ENCODE results near the gene ARMC10.

ARMC10 gene

GRCh38 chr7:103080923-103081322 is 6.0 kb downstream of the ARMC10 start:
- TF ChIP-seq REST (IDR thresholded peaks at IDR 0.05; ENCODE audit: low read depth): no peak
- no peak for TF ChIP-seq RAD21 (IDR thresholded peaks at IDR 0.05; ENCODE audit: low read depth)
- no peak for TF ChIP-seq TEAD4 (IDR thresholded peaks at IDR 0.05)
- TF ChIP-seq ZBTB7A (IDR thresholded peaks at IDR 0.05; ENCODE audit: low read depth): no peak
- TF ChIP-seq EGR1 (IDR thresholded peaks at IDR 0.05): no peak
- no peak for TF ChIP-seq NFIC (IDR thresholded peaks at IDR 0.05)
- no peak for TF ChIP-seq USF1 (IDR thresholded peaks at IDR 0.05)
- TF ChIP-seq TCF12 (IDR thresholded peaks at IDR 0.05; ENCODE audit: low read depth): no peak
- TF ChIP-seq TAF1 (IDR thresholded peaks at IDR 0.05; ENCODE audit: low read depth): no peak
- TF ChIP-seq FOXM1 (IDR thresholded peaks at IDR 0.05; ENCODE audit: borderline replicate concordance, low read depth): no peak
- no peak for TF ChIP-seq EP300 (IDR thresholded peaks at IDR 0.05; ENCODE audit: borderline replicate concordance)
- no peak for TF ChIP-seq CEBPB (IDR thresholded peaks at IDR 0.05)
- TF ChIP-seq YY1 (IDR thresholded peaks at IDR 0.05; ENCODE audit: low read depth): no peak
- TF ChIP-seq MAX (IDR thresholded peaks at IDR 0.05): no peak
- TF ChIP-seq CREB1 (IDR thresholded peaks at IDR 0.05; ENCODE audit: low read depth): no peak

GRCh38 chr7:103082497-103082896 is 7.6 kb downstream of the ARMC10 start:
- TF ChIP-seq YY1 (IDR thresholded peaks at IDR 0.05; ENCODE audit: low read depth) (no peak), EP300 (IDR thresholded peaks at IDR 0.05; ENCODE audit: borderline replicate concordance) (no peak), TEAD4 (IDR thresholded peaks at IDR 0.05) (no peak), USF1 (IDR thresholded peaks at IDR 0.05) (no peak), REST (IDR thresholded peaks at IDR 0.05; ENCODE audit: low read depth) (no peak), NFIC (IDR thresholded peaks at IDR 0.05) (no peak), TAF1 (IDR thresholded peaks at IDR 0.05; ENCODE audit: low read depth) (no peak), MAX (IDR thresholded peaks at IDR 0.05) (no peak), FOXM1 (IDR thresholded peaks at IDR 0.05; ENCODE audit: borderline replicate concordance, low read depth) (no peak), CEBPB (IDR thresholded peaks at IDR 0.05) (no peak)

GRCh38 chr7:103083210-103083609 is 8.3 kb downstream of the ARMC10 start:
- TF ChIP-seq EGR1 (IDR thresholded peaks at IDR 0.05) (no peak), NFIC (IDR thresholded peaks at IDR 0.05) (no peak), MAX (IDR thresholded peaks at IDR 0.05) (no peak)

GRCh38 chr7:103093429-103093828 is 18.5 kb downstream of the ARMC10 start:
- TF ChIP-seq MAX (IDR thresholded peaks at IDR 0.05) (no peak), TEAD4 (IDR thresholded peaks at IDR 0.05) (no peak), CREB1 (IDR thresholded peaks at IDR 0.05; ENCODE audit: low read depth) (no peak), YY1 (IDR thresholded peaks at IDR 0.05; ENCODE audit: low read depth) (no peak)

- TF ChIP-seq CREB1 (IDR thresholded peaks at IDR 0.05; ENCODE audit: low read depth) (no peak), NFIC (IDR thresholded peaks at IDR 0.05) (no peak), YY1 (IDR thresholded peaks at IDR 0.05; ENCODE audit: low read depth) (no peak), RAD21 (IDR thresholded peaks at IDR 0.05; ENCODE audit: low read depth) (no peak), REST (IDR thresholded peaks at IDR 0.05; ENCODE audit: low read depth) (no peak), TCF12 (IDR thresholded peaks at IDR 0.05; ENCODE audit: low read depth) (no peak)
These were observed 19.2 kb downstream of the ARMC10 start for GRCh38 chr7:103094102-103094501.

All from Ishikawa (cell line).